GM19452 (cell line): ENCODE data around the gene GAS2L2.

ENCODE experiments used
- ATAC-seq: cut with Tn5 transposase; IDR thresholded peaks from one replicate; pipeline ENCODE4 v1.9.1; 2021; ENCODE audit not compliant: unreplicated experiment

The GAS2L2 gene

GRCh38 chr17:35752945-35753764 lies at the start of gene GAS2L2:
TSS of gene GAS2L2 (minus strand) at chr17:35753239. CDS start at chr17:35752850, 389 bp downstream.
- ATAC-seq: no peak

DNA sequence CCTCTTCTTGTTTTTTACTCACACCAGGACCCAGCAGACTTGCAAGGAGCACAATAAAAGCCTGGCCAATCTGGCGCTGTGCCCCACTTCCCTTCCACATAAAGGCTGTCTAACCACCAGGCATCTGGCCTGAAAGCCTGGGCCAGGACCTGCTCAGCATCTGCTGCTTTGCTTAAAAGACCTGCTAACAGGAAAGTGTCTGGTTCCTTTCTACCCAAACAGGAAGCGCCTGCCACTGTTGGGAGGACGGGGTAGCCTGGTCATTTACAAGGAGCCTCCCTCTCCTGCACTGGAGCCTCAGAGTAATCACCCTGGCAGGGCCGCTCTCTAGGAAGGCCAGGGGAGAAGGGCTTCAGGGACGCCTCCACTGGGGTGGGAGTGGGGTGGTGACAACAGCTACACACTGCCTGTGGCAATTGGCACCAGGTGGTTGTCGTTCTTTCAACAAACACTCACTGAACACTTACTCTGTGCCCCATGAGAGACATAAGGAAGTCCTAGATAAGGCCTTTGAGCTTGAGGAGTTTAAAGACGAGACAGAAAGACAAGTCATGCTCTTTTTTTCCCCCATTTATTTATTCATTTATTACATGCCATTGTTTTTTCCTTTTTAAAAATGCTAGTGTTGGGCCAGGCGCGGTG lies 48.7 kb upstream of the GAS2L2 start:
- no peak for ATAC-seq

- ATAC-seq: no peak
Measured at GRCh38 chr17:35799942-35800341, 46.9 kb upstream of the GAS2L2 start.

DNA sequence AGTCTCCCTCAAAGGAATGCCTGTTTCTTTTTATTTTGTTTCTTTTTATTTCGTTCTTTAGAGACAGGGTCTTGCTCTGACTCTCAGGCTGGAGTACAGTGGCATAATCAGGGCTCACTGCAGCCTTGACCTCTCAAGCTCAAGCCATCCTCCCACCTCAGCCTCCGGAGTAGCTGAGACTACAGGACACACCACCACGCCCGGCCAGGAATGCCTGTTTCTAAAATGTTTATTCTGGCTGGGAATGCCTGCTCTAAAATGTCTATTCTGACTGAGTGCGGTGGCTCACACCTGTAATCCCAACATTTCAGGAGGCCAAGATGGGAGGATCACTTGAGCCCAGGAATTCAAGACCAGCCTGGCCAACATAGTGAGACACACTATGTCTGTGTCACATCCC lies 44.9 kb upstream of the GAS2L2 start:
- no peak for ATAC-seq

GRCh38 chr17:35797370-35797769 lies 44.3 kb upstream of the GAS2L2 start:
- ATAC-seq: no peak

DNA sequence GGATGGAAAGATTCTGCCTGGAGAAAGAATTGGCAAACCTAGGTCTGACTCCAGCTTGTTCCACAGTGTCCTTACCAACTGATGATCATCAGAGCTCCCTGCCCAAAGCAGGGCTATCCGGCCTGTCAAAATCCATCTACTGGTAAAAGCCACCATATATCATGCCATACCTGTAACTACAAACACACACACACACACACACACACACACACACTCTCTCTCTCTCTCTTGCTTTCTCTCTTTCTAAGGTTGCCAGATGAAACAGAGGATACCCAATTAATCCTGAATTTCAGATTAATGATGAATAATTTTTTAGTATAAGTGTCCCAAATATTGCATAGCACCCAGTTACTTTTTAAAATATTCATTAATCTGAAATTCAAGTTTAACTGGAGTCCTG lies 43.9 kb upstream of the GAS2L2 start:
- ATAC-seq: no peak

DNA sequence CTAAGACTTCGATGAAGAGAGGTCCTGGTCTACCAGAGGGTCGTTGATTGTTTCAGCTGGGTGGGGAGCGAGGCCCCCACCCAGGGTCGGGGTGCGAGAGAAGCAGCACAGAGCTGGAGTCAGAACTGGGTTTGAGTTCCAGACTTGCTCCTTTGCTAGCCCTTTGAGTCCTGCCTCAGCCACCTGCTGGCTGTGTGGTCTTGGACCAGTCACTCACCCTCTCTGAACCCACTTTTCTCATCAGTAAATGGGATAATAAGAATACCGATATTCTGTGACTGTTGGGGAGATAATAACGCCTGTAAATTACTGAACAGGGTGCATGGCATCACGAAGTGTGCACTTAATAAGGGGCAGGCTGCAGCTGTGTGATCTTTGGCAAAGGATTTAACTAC lies 42.8 kb upstream of the GAS2L2 start:
- no peak for ATAC-seq

DNA sequence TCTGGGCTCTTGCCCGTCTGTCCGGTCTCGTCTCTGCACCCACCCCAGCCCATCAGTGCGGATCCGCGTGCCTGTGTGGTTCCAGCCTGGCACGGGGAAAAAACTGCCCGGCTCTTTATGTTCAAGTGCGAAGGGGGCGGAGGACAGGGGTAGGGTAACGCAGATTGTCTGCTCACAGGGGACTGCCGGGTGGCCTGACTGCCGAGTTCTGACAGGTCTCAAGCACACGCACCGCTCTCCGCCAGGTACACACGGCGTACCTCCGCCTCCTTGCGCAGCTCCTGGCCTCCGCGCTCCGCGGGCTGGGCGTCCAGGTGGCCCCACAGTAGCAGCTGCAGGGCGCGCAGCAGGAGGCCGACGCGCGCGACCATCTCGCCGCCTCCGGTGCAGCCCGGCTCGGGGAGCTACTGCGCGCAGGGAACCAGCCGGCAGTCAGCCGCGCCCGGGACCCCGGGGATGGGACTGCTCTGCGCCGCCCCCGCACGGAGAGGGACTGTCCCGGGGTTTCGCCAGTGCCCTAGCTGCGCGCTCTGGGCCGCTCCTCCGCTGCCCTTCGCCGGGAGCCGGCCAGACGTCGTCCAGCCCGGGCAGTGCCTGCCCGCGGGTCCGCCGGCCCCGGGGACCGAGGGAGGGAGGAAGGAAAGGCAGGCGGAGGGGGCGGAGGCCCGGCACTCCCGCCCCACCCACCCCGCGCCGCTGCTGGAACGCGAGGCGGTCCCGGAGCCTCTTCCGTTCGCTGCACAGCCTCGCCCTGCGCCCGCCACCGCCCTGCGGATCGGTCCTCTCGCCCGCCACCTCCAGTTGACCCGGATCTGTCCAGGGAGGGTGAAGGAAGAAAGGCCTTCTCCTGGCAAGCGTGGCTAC lies 42.2 kb upstream of the GAS2L2 start, which contains the start of gene MMP28:
MMP28 (minus strand) TSS at position 635 of the 864 bp plus-strand sequence; CDS start at position 371, 264 bp downstream.
- ATAC-seq: no peak

DNA sequence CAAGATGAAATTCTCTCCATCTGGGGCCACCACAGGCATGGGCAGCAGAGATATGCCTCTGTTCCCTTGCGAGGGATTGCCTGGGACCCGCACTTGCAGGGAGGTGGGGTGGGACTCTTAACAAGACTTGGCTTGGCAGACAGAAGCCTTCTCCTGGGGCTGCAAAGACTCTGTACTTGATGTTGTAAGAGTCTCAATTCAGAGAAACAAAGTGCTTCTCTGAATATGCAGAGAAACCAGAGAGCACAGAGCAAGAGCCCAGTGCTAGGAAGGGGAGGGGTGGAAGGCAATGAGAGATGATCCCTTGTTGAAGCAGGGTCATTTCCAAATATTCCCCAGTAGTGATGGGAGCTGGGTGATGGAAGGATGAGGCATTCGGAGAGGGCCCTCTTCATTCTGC lies 40.2 kb upstream of the GAS2L2 start:
- ATAC-seq: no peak

DNA sequence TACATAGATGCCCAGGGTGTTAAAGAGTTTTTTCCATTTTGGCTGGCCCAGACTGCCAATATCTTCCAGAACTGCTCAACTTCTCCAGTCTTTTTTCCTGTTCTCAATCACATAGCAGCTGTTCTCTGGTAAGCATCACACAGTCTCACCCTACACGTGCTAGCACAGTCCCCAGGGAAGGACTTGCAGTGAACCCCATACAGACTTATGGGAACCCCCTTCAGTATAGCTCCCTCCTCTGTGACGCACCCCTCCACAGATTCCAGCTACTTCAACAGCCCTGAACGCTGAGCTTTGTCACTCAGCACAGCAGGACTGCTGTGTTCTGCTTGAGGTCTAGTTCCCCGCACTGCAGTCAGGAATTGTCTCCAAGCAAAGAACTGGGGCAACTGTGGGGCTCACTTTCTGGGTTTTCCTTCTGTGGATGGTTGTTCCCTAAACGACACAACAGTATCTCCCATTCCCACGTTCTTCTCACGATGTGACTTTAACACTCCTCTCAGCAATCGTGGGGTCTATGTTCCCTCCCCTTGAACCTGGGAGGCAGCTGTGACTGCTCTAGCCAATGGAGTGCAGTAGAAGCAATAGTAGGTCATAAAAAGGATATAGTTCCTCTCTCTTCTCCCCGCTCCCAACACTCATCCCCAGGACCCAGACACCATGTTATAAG lies 38.8 kb upstream of the GAS2L2 start:
- ATAC-seq: no peak

GRCh38 chr17:35790841-35791240 lies 37.8 kb upstream of the GAS2L2 start:
- no peak for ATAC-seq

DNA sequence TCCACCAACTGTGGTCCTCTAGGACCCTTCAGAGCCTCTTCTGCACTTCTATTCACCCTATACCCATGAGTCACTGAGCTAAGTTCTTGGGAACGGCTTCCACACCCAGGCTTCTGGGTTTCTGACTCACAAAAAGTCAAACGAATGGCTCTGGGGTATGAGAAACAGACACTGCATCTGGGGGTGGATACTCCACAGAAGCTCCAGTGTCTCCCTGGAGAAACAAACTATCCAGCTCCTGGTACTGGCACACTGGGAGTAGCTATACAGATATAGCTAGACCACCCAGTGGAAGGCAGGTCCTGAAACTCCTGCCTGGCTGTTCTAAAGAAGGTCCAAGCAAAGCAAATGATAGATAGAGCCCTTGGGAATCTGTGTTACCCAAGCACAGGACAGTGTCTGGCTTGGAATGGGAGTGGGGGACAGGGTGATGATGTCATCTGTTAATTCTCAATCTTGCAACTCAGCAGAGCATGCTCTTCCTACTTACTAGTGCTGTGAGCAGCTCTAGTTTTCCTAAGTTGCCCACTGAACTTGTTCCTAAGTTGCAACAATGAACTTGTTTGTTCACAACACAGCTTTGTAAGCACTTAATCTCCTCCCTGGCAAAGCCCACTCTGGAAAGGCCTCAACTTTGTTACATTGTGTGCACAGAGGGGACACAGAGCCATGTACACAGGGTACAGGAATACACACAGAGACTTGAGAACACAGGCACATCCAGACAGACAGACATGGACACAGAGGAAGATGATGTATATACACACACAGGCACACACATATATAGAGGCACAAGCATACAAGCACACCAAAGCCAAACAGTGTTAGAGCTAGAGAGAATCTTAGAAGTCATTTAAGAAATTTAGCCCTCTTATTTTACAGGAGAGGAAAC lies 35.7 kb upstream of the GAS2L2 start:
- ATAC-seq: no peak

GRCh38 chr17:35786941-35787432 lies 33.9 kb upstream of the GAS2L2 start:
- ATAC-seq: no peak

- no peak for ATAC-seq
Measured at GRCh38 chr17:35784895-35785294, 31.9 kb upstream of the GAS2L2 start.

- ATAC-seq: no peak
Measured at GRCh38 chr17:35780950-35781349, 27.9 kb upstream of the GAS2L2 start.

DNA sequence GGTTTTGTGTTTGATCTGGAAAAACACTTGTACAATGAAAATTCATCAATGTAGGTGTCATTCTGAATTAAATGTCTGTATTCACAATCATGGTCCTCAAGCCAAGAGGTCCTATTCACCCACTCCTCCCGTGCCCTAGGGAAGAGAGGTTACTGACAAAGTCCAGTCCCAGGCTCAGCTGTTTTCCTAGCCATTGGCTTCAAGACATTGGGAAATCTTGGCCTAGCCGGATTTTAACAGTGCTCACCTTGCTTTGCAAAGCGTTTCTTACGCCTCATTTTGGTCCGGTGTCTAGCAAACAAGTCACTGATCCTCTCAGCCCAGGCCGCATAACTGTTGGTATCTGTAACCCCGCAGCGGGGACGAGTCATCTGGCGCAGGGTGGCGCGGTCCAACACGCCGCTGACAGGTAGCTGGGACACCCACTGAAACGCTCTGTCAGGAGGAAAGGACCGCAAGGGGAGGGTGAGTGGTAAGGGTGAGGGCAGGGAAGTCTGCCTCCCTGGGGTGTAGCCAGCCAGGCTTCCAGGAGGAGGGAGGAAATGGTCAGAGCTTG lies 25.7 kb upstream of the GAS2L2 start:
- no peak for ATAC-seq

DNA sequence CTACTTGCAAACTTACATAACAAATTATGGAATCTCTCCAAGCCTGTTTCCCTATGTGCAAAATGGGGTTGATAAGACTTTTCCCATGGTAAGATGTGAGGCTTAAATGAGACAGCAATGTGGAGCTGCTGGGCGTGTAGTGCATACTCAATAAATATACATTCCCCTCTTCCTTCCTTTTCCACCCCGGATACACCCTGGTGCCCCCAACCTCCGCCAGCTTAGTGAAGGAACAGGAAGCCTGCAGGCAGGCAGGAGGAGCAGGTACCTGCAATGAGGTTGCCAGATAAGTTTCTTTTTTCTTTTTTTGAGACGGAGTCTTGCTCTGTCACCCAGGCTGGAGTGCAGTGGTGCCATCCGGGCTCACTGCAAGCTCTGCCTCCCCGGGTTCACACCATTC lies 22.5 kb upstream of the GAS2L2 start:
- no peak for ATAC-seq

DNA sequence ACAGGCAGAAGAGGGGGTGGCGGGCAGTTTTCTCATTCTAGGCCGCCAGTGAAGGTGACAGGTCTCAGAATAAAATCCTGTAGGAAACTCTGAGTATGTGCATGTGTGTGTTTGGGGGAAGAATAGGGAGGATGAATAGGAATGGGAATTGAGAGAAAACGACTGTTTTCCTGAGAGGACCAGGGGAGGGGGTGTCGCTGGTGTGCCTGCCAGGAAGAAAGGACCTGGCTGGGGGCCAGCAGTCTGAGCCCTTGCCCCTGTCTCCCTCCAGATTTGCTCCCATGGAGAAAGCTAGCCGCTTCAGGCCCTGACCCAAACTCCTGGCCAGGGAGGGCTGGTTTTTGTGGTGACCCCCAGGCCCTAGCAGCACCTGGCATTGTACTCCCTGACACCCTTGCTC lies 22.0 kb upstream of the GAS2L2 start:
- ATAC-seq: no peak

DNA sequence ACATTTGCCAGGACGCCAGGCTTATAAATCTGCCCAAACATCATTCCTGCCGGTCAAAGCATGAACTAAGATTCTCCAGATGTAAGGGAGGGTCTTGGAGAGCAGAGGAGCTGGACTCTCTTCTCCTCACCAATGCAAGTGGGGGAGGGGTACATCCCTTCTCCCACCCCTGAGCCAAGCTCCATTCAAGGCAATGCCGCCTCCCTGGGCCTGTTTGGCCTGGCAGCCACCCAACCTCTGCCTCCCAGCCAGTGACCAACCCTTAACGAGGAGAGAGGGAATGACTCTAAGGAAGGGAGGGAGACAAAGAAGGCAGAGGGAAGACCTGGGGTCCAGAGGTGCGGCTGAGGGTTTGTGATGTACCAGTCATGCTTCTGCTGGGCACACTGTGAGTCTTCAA lies 21.5 kb upstream of the GAS2L2 start:
- ATAC-seq: no peak
